Measurements from ENCODE around the gene COPS2.
"Not testable (repeated sequence)": the region's sequence is repeated elsewhere in the genome, so short reads cannot be mapped to it uniquely, and the experiment has no call there.

- not testable (repeated sequence) for TF ChIP-seq POLR2A (IDR thresholded peaks at IDR 0.05; ENCODE audit: low read depth); CTCF (IDR thresholded peaks at IDR 0.05)
Observed at GRCh38 chr15:49183741-49184140, 28.3 kb upstream of the COPS2 start.
